GM12878 (cell line): ENCODE measurements around the gene PTBP1. TPM values are rescaled to one million over a fixed set of nuclear protein-coding genes. Genes with fewer than 3 reads are reported as not detected.

Source experiments
- ATAC-seq: fragments of 200-7000 bp; cut with Tn5 transposase; 3 replicates; pipeline ENCODE4 v1.9.1; 2020; ENCODE audit warnings: mild to moderate bottlenecking, moderate library complexity
- BruUV-seq: library from RNA; stranded (reverse); fragments of 400-500 nt; replicated peaks from 2 replicates; lab custom pipeline; 2021; lab: Mats Ljungman, UMichigan
- CTCF ChIA-PET: fragments of 300-600 bp; sonication (Branson Sonifier 250); formaldehyde crosslinking; extraction: SDS; loops from one replicate; lab custom pipeline; 2021; ENCODE audit warnings: inconsistent platforms; lab: Yijun Ruan, JAX
- POLR2A ChIA-PET: fragments of 350-600 bp; formaldehyde crosslinking; extraction: SDS; loops from one replicate; lab custom pipeline; 2021; ENCODE audit warnings: inconsistent platforms; lab: Charles Lee
- RAD21 ChIA-PET: fragments of 300-600 bp; sonication (Branson Sonifier 250); formaldehyde crosslinking; loops from one replicate; lab custom pipeline; 2023; ENCODE audit warnings: antibody characterized with exemption; ENCODE audit not compliant: unreplicated experiment; lab: Charles Lee
- SMC1A ChIA-PET: fragments of 300-600 bp; sonication (Branson Sonifier 250); formaldehyde crosslinking; loops from one replicate; lab custom pipeline; 2023; ENCODE audit not compliant: unreplicated experiment, uncharacterized antibody; lab: Charles Lee
- DNase-seq: peaks from one replicate; pipeline ENCODE4 v3.0.0-alpha.2; 2011; ENCODE audit warnings: low read depth, low spot score
- FAIRE-seq: peaks from 3 replicates; lab custom pipeline; 2011; peaks lifted over from hg19 to GRCh38; lab: Jason Lieb, UNC
- H2AFZ ChIP-seq: 2 replicates; pipeline ENCODE4 v1.6.0; 2011; ENCODE audit warnings: low read depth, low read length, control low read depth; ENCODE audit not compliant: control insufficient read depth
- H3K27ac ChIP-seq: 2 replicates; pipeline ENCODE4 v1.5.1; 2011; ENCODE audit warnings: control low read depth; ENCODE audit not compliant: control insufficient read depth, insufficient read depth
- H3K27me3 ChIP-seq, 2 experiments: replicated peaks in 1 of 2; 2 replicates each; pipeline versions ENCODE4 v1.6.0 to v1.6.1; 2011; ENCODE audit warnings: low read length in 1 of 2; ENCODE audit not compliant: control insufficient read depth in 2 of 2, insufficient read depth in 2 of 2
- H3K36me3 ChIP-seq, 2 experiments: 2 replicates each; pipeline ENCODE4 v1.5.1; 2011; ENCODE audit warnings: low read length in 1 of 2; ENCODE audit not compliant: control insufficient read depth in 2 of 2, insufficient read depth in 2 of 2
- H3K4me1 ChIP-seq: 2 replicates; pipeline ENCODE4 v1.6.1; 2011; ENCODE audit warnings: mild to moderate bottlenecking, low read length, moderate library complexity, mixed read lengths; ENCODE audit not compliant: control insufficient read depth, insufficient read depth
- H3K4me2 ChIP-seq: 2 replicates; pipeline ENCODE4 v1.6.0; 2011; ENCODE audit warnings: control low read depth; ENCODE audit not compliant: control insufficient read depth, insufficient read depth
- H3K4me3 ChIP-seq: fragments of 200-600 bp; sonication (generic); 2 replicates; pipeline ENCODE4 v1.5.1; 2016
- H3K79me2 ChIP-seq: 2 replicates; pipeline ENCODE4 v1.6.0; 2011; ENCODE audit warnings: low read length; ENCODE audit not compliant: control insufficient read depth, insufficient read depth
- H3K9ac ChIP-seq: 2 replicates; pipeline ENCODE4 v1.8.0; 2011; ENCODE audit warnings: low read length, control low read depth, mixed read lengths; ENCODE audit not compliant: control insufficient read depth, insufficient read depth
- H3K9me3 ChIP-seq: replicated peaks from 3 replicates; pipeline ENCODE4 v1.5.1; 2011; ENCODE audit warnings: mild to moderate bottlenecking, low read length; ENCODE audit not compliant: control insufficient read depth, insufficient read depth
- H4K20me1 ChIP-seq: 2 replicates; pipeline ENCODE4 v1.6.0; 2011; ENCODE audit not compliant: control insufficient read depth, insufficient read depth
- BHLHE40 ChIP-seq, 2 experiments: fragments of 450-650 bp in 1 of 2; IDR thresholded peaks; 2 replicates each; pipeline ENCODE4 v1.6.1; 2011 to 2017; ENCODE audit warnings: low read depth in 2 of 2, borderline replicate concordance in 1 of 2, improper control_type of control experiment in 1 of 2, low read length in 1 of 2, mild to moderate bottlenecking in 1 of 2
- BRCA1 ChIP-seq: IDR thresholded peaks from 2 replicates; pipeline ENCODE4 v1.6.1; 2011; ENCODE audit warnings: low read depth, low read length, improper control_type of control experiment
- HDAC2 ChIP-seq: fragments of 200-600 bp; sonication (generic); IDR thresholded peaks from 2 replicates; pipeline ENCODE4 v1.6.1; 2017
- IKZF1 ChIP-seq: fragments of 450-650 bp; conservative IDR thresholded peaks from 2 replicates; pipeline ENCODE4 v1.6.1; 2017; ENCODE audit warnings: antibody characterized with exemption, mild to moderate bottlenecking
- POU2F2 ChIP-seq: IDR thresholded peaks from 3 replicates; pipeline ENCODE4 v1.6.1; 2011; ENCODE audit warnings: low read depth, mild to moderate bottlenecking, low read length, borderline replicate concordance
- SMAD1 ChIP-seq: fragments of 450-650 bp; IDR thresholded peaks from 2 replicates; pipeline ENCODE4 v1.6.1; 2018; ENCODE audit warnings: mild to moderate bottlenecking, low read depth; ENCODE audit not compliant: partially characterized antibody
- SRF ChIP-seq, 2 experiments: IDR thresholded peaks; 2 replicates each; pipeline ENCODE4 v1.6.1; 2011; ENCODE audit warnings: low read depth in 2 of 2, low read length in 2 of 2, mild to moderate bottlenecking in 1 of 2, moderate library complexity in 1 of 2
- SUZ12 ChIP-seq: fragments of 200-600 bp; sonication (generic); IDR thresholded peaks from one replicate; pipeline ENCODE4 v1.6.1; 2018; ENCODE audit warnings: antibody characterized with exemption, mild to moderate bottlenecking; ENCODE audit not compliant: unreplicated experiment
- ZBTB4 ChIP-seq: fragments of 450-650 bp; formaldehyde crosslinking; IDR thresholded peaks from 2 replicates; pipeline ENCODE4 v1.4.0; 2022; ENCODE audit warnings: mild to moderate bottlenecking, moderate library complexity
- WGBS: methylation state at CpG from one replicate; pipeline ENCODE4 v1.1.6; 2016; ENCODE audit warnings: low lambda C conversion rate; ENCODE audit not compliant: insufficient replicate concordance, insufficient coverage; ENCODE audit errors: missing lambda C conversion rate; 5-methylcytosine and 5-hydroxymethylcytosine counted together
- in situ Hi-C: fragments of 300-500 bp; cut with MboI; formaldehyde crosslinking; loops from 9 replicates; pipeline ENCODE4 v1.14.3; 2018; ENCODE audit warnings: mixed read lengths
- intact Hi-C: fragments of 100-400 bp; cut with micrococcal nuclease; formaldehyde crosslinking; loops from one replicate; pipeline ENCODE4 v1.14.2; 2022; ENCODE audit not compliant: unreplicated experiment
- polyA plus RNA-seq, 11 experiments: library from polyadenylated mRNA; depleted of rRNA in 4 of 11; unstranded in 6 of 11; stranded (reverse) in 5 of 11; fragments of >200 nt; fragmentation: Nextera tagmentation in 4 of 11; fragmentation: Illumina TruSeq in 1 of 11; extraction: Ambion mirVana in 4 of 11; extraction: Trizol in 1 of 11; gene quantifications; 1 replicate in 1 of 11; 2 replicates in 10 of 11; pipeline versions ENCODE4 v1.2.1 to v1.2.3, GENCODE V29; 2011 to 2016; ENCODE audit warnings: inconsistent platforms in 2 of 11, missing spikeins in 2 of 11, low read depth in 1 of 11
- total RNA-seq, 4 experiments: library from RNA; depleted of rRNA in 3 of 4; stranded (reverse); fragments of >200 nt in 3 of 4; fragmentation: Illumina TruSeq in 1 of 4; extraction: Trizol in 1 of 4; gene quantifications; 2 replicates each; pipeline versions ENCODE4 v1.2.1 to v1.2.3, GENCODE V29; 2013 to 2021
- TF ChIP-seq, protein P1 (sequence below): fragments of 150-350 bp; IDR thresholded peaks from 2 replicates; pipeline ENCODE4 v1.6.1; 2016; ENCODE audit warnings: low read depth, low read length

Gene PTBP1
- total and polyA plus RNA-seq, 10 of the 15 experiments (the other 5 are each of a cell fraction or from before 2014, with no cell fraction given): 13.1 to 532 (median 217) TPM

DNA sequence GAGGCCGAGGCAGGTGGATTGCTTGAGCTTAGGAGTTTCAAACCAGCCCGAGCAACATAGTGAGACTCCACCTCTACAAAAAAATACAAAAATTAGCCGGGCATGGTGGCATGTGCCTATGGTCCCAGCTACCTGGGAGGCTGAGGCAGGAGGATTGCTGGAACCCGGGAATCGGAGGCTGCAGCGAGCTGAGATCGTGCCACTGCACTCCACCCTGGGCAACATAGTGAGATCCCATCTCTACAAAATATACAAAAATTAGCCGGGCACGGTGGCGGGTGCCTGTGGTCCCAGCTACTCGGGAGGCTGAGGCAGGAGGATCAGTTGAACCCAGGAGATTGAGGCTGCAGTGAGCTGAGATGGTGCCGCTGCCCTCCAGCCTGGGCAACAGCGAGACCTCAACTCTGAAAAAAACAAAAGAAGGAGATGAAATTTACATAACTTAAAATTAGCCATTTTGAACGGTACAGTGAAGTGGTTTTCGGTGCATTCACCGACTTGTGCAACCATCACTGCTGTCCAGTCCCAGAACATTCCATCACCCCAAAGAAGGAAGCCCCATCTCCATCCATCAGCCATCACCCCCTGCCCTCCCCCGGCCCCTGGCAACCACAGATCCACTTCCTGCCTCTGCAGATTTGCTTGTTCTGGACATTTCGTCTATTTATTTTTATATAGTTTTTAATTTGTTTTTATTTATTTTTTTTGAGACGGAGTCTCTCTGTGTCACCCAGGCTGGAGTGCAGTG lies 28.8 kb downstream of the PTBP1 start:
- in situ Hi-C loops: no loop called here

More for the DNA sequence above, 28.8 kb downstream of the PTBP1 start:
- no peaks in the 10 kb centered on the region for H3K36me3 ChIP-seq
- TF ChIP-seq BHLHE40 (IDR thresholded peaks at IDR 0.05; ENCODE audit: borderline replicate concordance in 1 of 2, low read depth in 2 of 2, low read length in 1 of 2) (no peak), HDAC2 (no peak), IKZF1 (no peak), SUZ12 (no peak), POU2F2 (no peak), ZBTB4 (CRISPR knock-in tag) (no peak), SRF (IDR thresholded peaks at IDR 0.05; ENCODE audit: low read depth in 2 of 2, low read length in 2 of 2) (no peak), BRCA1 (no peak), SMAD1 (no peak)
- TF ChIP-seq, protein P1, sequence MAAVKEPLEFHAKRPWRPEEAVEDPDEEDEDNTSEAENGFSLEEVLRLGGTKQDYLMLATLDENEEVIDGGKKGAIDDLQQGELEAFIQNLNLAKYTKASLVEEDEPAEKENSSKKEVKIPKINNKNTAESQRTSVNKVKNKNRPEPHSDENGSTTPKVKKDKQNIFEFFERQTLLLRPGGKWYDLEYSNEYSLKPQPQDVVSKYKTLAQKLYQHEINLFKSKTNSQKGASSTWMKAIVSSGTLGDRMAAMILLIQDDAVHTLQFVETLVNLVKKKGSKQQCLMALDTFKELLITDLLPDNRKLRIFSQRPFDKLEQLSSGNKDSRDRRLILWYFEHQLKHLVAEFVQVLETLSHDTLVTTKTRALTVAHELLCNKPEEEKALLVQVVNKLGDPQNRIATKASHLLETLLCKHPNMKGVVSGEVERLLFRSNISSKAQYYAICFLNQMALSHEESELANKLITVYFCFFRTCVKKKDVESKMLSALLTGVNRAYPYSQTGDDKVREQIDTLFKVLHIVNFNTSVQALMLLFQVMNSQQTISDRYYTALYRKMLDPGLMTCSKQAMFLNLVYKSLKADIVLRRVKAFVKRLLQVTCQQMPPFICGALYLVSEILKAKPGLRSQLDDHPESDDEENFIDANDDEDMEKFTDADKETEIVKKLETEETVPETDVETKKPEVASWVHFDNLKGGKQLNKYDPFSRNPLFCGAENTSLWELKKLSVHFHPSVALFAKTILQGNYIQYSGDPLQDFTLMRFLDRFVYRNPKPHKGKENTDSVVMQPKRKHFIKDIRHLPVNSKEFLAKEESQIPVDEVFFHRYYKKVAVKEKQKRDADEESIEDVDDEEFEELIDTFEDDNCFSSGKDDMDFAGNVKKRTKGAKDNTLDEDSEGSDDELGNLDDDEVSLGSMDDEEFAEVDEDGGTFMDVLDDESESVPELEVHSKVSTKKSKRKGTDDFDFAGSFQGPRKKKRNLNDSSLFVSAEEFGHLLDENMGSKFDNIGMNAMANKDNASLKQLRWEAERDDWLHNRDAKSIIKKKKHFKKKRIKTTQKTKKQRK: no peak
- no peak overlapping the region for H2AFZ ChIP-seq
- whole genome bisulfite sequencing: 43% methylated on average over 17 of the region's 19 CpGs
- BruUV-seq: no TSS peak
- ChIA-PET POLR2A (no interaction called here), CTCF (no interaction called here), RAD21 (no interaction called here), SMC1A (no interaction called here)
- no peaks in the 10 kb centered on the region for H3K79me2 ChIP-seq
- H4K20me1 ChIP-seq: no peaks in the 10 kb centered on the region
- H3K9me3 ChIP-seq: no peaks in the 10 kb centered on the region
- H3K27me3 ChIP-seq: no peaks in the 10 kb centered on the region
- H3K4me3 ChIP-seq: no peak overlapping the region
- DNase-seq (no peak), ATAC-seq (no peak), FAIRE-seq (no peak)
- H3K4me2 ChIP-seq: no peak overlapping the region
- H3K27ac ChIP-seq: no peak overlapping the region
- intact Hi-C loops: no loop called here
- H3K4me1 ChIP-seq: no peaks in the 10 kb centered on the region
- H3K9ac ChIP-seq: no peak overlapping the region
